ENCODE measurements around the gene CFAP74. TPM values are rescaled to one million over a fixed set of nuclear protein-coding genes. Genes with fewer than 3 reads are reported as not detected.
A peak's percentile ranks its signal among the peaks of the same experiment; 100 is the strongest.

Gene CFAP74
- total RNA-seq, 1 experiment from 2014 or later: not detected

- BruUV-seq (replicated peaks): no TSS peak
- no peak for DNase-seq
- Mint-ChIP-seq H3K4me3 (ENCODE audit: low read depth, unreplicated experiment) (no peak overlapping the region), H3K9me3 (ENCODE audit: low read depth, unreplicated experiment) (no peaks in the 10 kb centered on the region), H3K36me3 (ENCODE audit: insufficient read depth, unreplicated experiment) (no peaks in the 10 kb centered on the region), H3K27me3 (ENCODE audit: unreplicated experiment) (no peaks in the 10 kb centered on the region), H3K27ac (ENCODE audit: unreplicated experiment) (no peak overlapping the region), H3K4me1 (ENCODE audit: low read depth, unreplicated experiment) (no peaks in the 10 kb centered on the region)
- CTCF ChIA-PET: no interaction called here
- TF ChIP-seq, protein P1, sequence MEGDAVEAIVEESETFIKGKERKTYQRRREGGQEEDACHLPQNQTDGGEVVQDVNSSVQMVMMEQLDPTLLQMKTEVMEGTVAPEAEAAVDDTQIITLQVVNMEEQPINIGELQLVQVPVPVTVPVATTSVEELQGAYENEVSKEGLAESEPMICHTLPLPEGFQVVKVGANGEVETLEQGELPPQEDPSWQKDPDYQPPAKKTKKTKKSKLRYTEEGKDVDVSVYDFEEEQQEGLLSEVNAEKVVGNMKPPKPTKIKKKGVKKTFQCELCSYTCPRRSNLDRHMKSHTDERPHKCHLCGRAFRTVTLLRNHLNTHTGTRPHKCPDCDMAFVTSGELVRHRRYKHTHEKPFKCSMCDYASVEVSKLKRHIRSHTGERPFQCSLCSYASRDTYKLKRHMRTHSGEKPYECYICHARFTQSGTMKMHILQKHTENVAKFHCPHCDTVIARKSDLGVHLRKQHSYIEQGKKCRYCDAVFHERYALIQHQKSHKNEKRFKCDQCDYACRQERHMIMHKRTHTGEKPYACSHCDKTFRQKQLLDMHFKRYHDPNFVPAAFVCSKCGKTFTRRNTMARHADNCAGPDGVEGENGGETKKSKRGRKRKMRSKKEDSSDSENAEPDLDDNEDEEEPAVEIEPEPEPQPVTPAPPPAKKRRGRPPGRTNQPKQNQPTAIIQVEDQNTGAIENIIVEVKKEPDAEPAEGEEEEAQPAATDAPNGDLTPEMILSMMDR (IDR thresholded peaks at IDR 0.05; ENCODE audit: unreplicated experiment): no peak
- intact Hi-C loops (cut with micrococcal nuclease; ENCODE audit: unreplicated experiment): loop anchor here (10.0 kb wide), 1 partner anchor 117 kb away; no protein-coding TSS in a partner anchor
These were observed 101.8 kb downstream of the CFAP74 start for GRCh38 chr1:1901641-1902294.

DNA sequence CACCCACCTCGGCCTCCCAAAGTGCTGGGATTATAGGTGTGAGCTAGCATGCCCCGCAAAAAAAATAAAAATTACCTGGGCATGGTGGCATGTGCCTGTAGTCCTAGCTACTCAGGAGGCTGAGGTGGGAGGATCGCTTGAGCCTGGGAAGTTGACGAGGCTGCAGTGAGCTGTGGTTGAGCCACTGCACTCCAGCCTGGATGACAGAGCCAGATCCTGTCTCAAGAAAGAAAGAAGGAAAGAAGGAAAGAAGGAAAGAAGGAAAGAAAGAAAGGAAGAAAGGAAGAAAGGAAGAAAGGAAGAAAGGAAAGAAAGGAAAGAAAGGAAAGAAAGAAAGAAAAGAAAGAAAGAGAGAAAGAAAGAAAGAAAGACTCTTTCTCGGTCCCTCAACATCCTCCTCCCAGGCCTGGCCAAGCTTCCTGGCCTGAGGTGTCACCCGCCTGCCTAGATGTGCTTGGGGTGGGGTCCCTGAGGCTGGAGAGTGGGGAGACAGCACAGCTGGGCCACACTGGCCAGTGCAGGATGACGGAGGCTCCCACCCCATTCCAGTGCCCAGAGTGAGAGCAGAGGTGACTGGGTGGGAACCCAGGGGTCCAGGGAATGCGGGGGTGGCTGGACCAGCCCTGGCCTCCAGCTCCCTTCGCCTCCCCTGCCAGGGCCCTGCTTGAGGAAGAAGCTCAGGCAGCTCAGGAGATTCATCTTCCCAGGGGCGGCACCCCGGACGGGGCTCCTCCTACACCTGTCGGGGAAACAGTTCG is 102.5 kb downstream of the CFAP74 start:
- Mint-ChIP-seq H3K36me3 (ENCODE audit: insufficient read depth, unreplicated experiment) (no peaks in the 10 kb centered on the region), H3K27me3 (ENCODE audit: unreplicated experiment) (no peaks in the 10 kb centered on the region), H3K9me3 (ENCODE audit: low read depth, unreplicated experiment) (no peaks in the 10 kb centered on the region), H3K4me1 (ENCODE audit: low read depth, unreplicated experiment) (no peaks in the 10 kb centered on the region), H3K27ac (ENCODE audit: unreplicated experiment) (no peak overlapping the region), H3K4me3 (ENCODE audit: low read depth, unreplicated experiment) (no peak overlapping the region)
- DNase-seq: no peak
- no TSS peak for BruUV-seq (replicated peaks)
- TF ChIP-seq, protein P1 (IDR thresholded peaks at IDR 0.05; ENCODE audit: unreplicated experiment): no peak
- CTCF ChIA-PET: interaction anchor here (0.6 to 1.4 kb wide), 2 partner anchors 8 to 94 kb away, joined by 4 to 7 read pairs; no protein-coding TSS in a partner anchor
- intact Hi-C loops (cut with micrococcal nuclease; ENCODE audit: unreplicated experiment): loop anchor here (10.0 kb wide), 1 partner anchor 116 kb away; no protein-coding TSS in a partner anchor

DNA sequence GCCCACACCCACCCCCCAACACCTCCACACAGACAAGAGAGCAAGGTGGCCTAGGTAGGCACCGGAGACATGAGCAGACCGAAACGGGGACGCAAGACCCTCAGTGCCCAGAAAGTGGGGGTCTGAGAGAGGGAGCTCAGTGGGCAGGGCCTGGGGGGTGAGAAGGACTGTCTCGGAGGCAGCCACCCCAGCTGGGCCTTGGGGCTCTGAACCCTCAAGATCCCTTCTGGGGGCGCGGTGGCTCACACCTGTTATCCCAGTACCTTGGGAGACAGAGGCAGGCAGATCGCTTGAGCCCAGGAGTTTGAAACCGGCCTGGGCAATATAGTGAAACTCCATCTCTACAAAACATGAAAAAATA is 103.6 kb downstream of the CFAP74 start:
- intact Hi-C loops (cut with micrococcal nuclease; ENCODE audit: unreplicated experiment): loop anchor here (10.0 kb wide), 1 partner anchor 115 kb away; no protein-coding TSS in a partner anchor
- TF ChIP-seq, protein P1 (IDR thresholded peaks at IDR 0.05; ENCODE audit: unreplicated experiment): no peak
- Mint-ChIP-seq H3K27ac (ENCODE audit: unreplicated experiment) (no peak overlapping the region), H3K27me3 (ENCODE audit: unreplicated experiment) (no peaks in the 10 kb centered on the region), H3K9me3 (ENCODE audit: low read depth, unreplicated experiment) (no peaks in the 10 kb centered on the region), H3K4me1 (ENCODE audit: low read depth, unreplicated experiment) (peaks cover 2% of the 10 kb centered on the region), H3K4me3 (ENCODE audit: low read depth, unreplicated experiment) (no peak overlapping the region), H3K36me3 (ENCODE audit: insufficient read depth, unreplicated experiment) (peaks cover 2% of the 10 kb centered on the region)
- DNase-seq: no peak
- BruUV-seq (replicated peaks): no TSS peak
- CTCF ChIA-PET: interaction anchor here (1.4 kb wide), 1 partner anchor 9 kb away, joined by 4 read pairs; no protein-coding TSS in a partner anchor

- H3K4me1 Mint-ChIP-seq (ENCODE audit: low read depth, unreplicated experiment): peaks cover 7% of the 10 kb centered on the region
- DNase-seq: peak; percentile 42
- TF ChIP-seq, protein P1 (IDR thresholded peaks at IDR 0.05; ENCODE audit: unreplicated experiment): no peak
- H3K9me3 Mint-ChIP-seq (ENCODE audit: low read depth, unreplicated experiment): no peaks in the 10 kb centered on the region
- no peaks in the 10 kb centered on the region for H3K27me3 Mint-ChIP-seq (ENCODE audit: unreplicated experiment)
- no TSS peak for BruUV-seq (replicated peaks)
- H3K27ac Mint-ChIP-seq (ENCODE audit: unreplicated experiment): no peak overlapping the region
- H3K36me3 Mint-ChIP-seq (ENCODE audit: insufficient read depth, unreplicated experiment): peaks cover 7% of the 10 kb centered on the region
- CTCF ChIA-PET: interaction anchor here (1.5 kb wide), 1 partner anchor 9 kb away, joined by 6 read pairs; no protein-coding TSS in a partner anchor
- H3K4me3 Mint-ChIP-seq (ENCODE audit: low read depth, unreplicated experiment): no peak overlapping the region
- intact Hi-C loops (cut with micrococcal nuclease; ENCODE audit: unreplicated experiment): no loop called here
These were observed 104.2 kb downstream of the CFAP74 start for GRCh38 chr1:1899266-1899966.

All from Calu3 (cell line).